K562 (cell line): ENCODE data around the gene OR4K13. TPM values are rescaled to one million over a fixed set of nuclear protein-coding genes. Genes with fewer than 3 reads are reported as not detected.
A peak's percentile ranks its signal among the peaks of the same experiment; 100 is the strongest.

Experiments used
- ATAC-seq: fragments of 200-7000 bp; cut with Tn5 transposase; 3 replicates; pipeline ENCODE4 v1.9.1; 2020; ENCODE audit warnings: moderate library complexity
- BruUV-seq: library from RNA; stranded (reverse); fragments of 400-500 nt; replicated peaks from 2 replicates; lab custom pipeline; 2021; lab: Mats Ljungman, UMichigan
- CTCF ChIA-PET: fragments of 300-600 bp; formaldehyde crosslinking; extraction: SDS; loops from one replicate; lab custom pipeline; 2021; ENCODE audit warnings: low intra/inter-chr PET ratio; lab: Yijun Ruan, JAX
- POLR2A ChIA-PET: fragments of 300-600, 350-650 bp; sonication (Branson Sonifier 250); formaldehyde crosslinking; extraction: SDS; loops from one replicate; lab custom pipeline; 2021; ENCODE audit warnings: antibody characterized with exemption, inconsistent platforms; lab: Yijun Ruan, JAX
- DNase-seq, 4 experiments: peaks; one replicate each; pipeline versions ENCODE4 v3.0.0 to v3.0.0-alpha.2; 2011 to 2018; ENCODE audit warnings: low spot score in 3 of 4, mixed read lengths in 3 of 4; ENCODE audit errors: extremely low read depth in 1 of 4
- FAIRE-seq: peaks from 2 replicates; lab custom pipeline; 2011; peaks lifted over from hg19 to GRCh38; lab: Jason Lieb, UNC
- H2AFZ ChIP-seq: 2 replicates; pipeline ENCODE4 v1.6.0; 2011; ENCODE audit warnings: low read depth, low read length, control low read depth, inconsistent platforms
- H3K27ac ChIP-seq: fragments of 200-600 bp; 3 replicates; pipeline ENCODE4 v1.8.0; 2011; ENCODE audit warnings: low read depth, mild to moderate bottlenecking, control low read depth, inconsistent platforms, low read length, moderate library complexity, mixed read lengths; ENCODE audit errors: extremely low read depth
- H3K27me3 ChIP-seq, 2 experiments: fragments of 300-600 bp in 1 of 2; 2 replicates in 1 of 2; 3 replicates in 1 of 2; pipeline versions ENCODE4 v1.6.0 to v1.8.0; 2011; ENCODE audit warnings: inconsistent platforms in 2 of 2, low read length in 2 of 2, mild to moderate bottlenecking in 1 of 2, mixed read lengths in 1 of 2, moderate library complexity in 1 of 2; ENCODE audit not compliant: control insufficient read depth in 2 of 2, insufficient read depth in 2 of 2
- H3K36me3 ChIP-seq: fragments of 300-600 bp; 3 replicates; pipeline ENCODE4 v1.8.0; 2011; ENCODE audit warnings: mild to moderate bottlenecking, low read length, inconsistent platforms; ENCODE audit not compliant: control insufficient read depth, insufficient read depth
- H3K4me1 ChIP-seq, 2 experiments: fragments of 200-600 bp in 1 of 2; replicated peaks in 1 of 2; 2 replicates in 1 of 2; 3 replicates in 1 of 2; pipeline versions ENCODE4 v1.5.1 to v1.8.0; 2011; ENCODE audit warnings: inconsistent platforms in 2 of 2, low read length in 2 of 2, mild to moderate bottlenecking in 1 of 2, mixed read lengths in 1 of 2, moderate library complexity in 1 of 2; ENCODE audit not compliant: control insufficient read depth in 2 of 2, insufficient read depth in 2 of 2
- H3K4me2 ChIP-seq: 2 replicates; pipeline ENCODE4 v1.6.1; 2011; ENCODE audit warnings: low read length, control low read depth, inconsistent platforms, mixed read lengths; ENCODE audit not compliant: insufficient read depth
- H3K4me3 ChIP-seq: fragments of 200-600 bp; sonication (generic), shearing (Covaris generic); 2 replicates; pipeline ENCODE4 v1.5.1; 2016; ENCODE audit warnings: control low read depth, inconsistent platforms
- H3K79me2 ChIP-seq: fragments of 200-600 bp; 3 replicates; pipeline ENCODE4 v1.8.0; 2011; ENCODE audit warnings: low read length, inconsistent platforms; ENCODE audit not compliant: control insufficient read depth, insufficient read depth
- H3K9ac ChIP-seq, 2 experiments: 2 replicates each; pipeline versions ENCODE4 v1.6.0 to v1.6.1; 2011; ENCODE audit warnings: low read depth in 2 of 2, low read length in 2 of 2, control low read depth in 1 of 2, inconsistent platforms in 1 of 2, mild to moderate bottlenecking in 1 of 2, mixed read lengths in 1 of 2; ENCODE audit not compliant: insufficient read depth in 1 of 2
- H3K9me1 ChIP-seq: one replicate; pipeline ENCODE4 v1.6.0; 2011; ENCODE audit warnings: inconsistent platforms, mild to moderate bottlenecking, low read length, moderate library complexity; ENCODE audit not compliant: control insufficient read depth, insufficient read depth
- H3K9me3 ChIP-seq: replicated peaks from 2 replicates; pipeline ENCODE4 v1.5.1; 2011; ENCODE audit warnings: low read depth, low read length, inconsistent platforms; ENCODE audit not compliant: control insufficient read depth, insufficient read depth
- H4K20me1 ChIP-seq: replicated peaks from 2 replicates; pipeline ENCODE4 v1.6.1; 2011; ENCODE audit warnings: low read length, inconsistent platforms, mixed read lengths; ENCODE audit not compliant: control insufficient read depth, insufficient read depth
- MCM2 ChIP-seq: fragments of 450-650 bp; IDR thresholded peaks from 2 replicates; pipeline ENCODE4 v1.6.1; 2017; ENCODE audit warnings: low read depth, mild to moderate bottlenecking
- NCOA1 ChIP-seq: fragments of 450-650 bp; IDR thresholded peaks from 2 replicates; pipeline ENCODE4 v1.6.1; 2016; ENCODE audit warnings: low read depth
- SIRT6 ChIP-seq: IDR thresholded peaks from one replicate; pipeline ENCODE4 v1.6.1; 2012; ENCODE audit warnings: low read depth, mild to moderate bottlenecking, control low read depth, inconsistent platforms, low read length, moderate library complexity
- ZNF316 ChIP-seq: fragments of 450-650 bp; IDR thresholded peaks from 2 replicates; pipeline ENCODE4 v1.6.1; 2016
- WGBS: fragments of 100-300 bp; shearing (Covaris generic); methylation state at CpG from one replicate; pipeline ENCODE4 v1.1.6; 2016; ENCODE audit warnings: low coverage, mixed read lengths; ENCODE audit not compliant: insufficient coverage; ENCODE audit errors: missing lambda C conversion rate; 5-methylcytosine and 5-hydroxymethylcytosine counted together
- in situ Hi-C: fragments of 300-500 bp; cut with MboI; formaldehyde crosslinking; loops from 4 replicates; pipeline ENCODE4 v1.15.0; 2018; ENCODE audit warnings: inconsistent platforms, mixed read lengths
- intact Hi-C: fragments of 100-400 bp; cut with micrococcal nuclease; formaldehyde crosslinking; loops from 2 replicates; pipeline ENCODE4 v1.14.2; 2022
- polyA plus RNA-seq, 8 experiments: library from polyadenylated mRNA; depleted of rRNA in 4 of 8; stranded (reverse) in 5 of 8; unstranded in 3 of 8; fragments of >200 nt; fragmentation: Nextera tagmentation in 2 of 8; fragmentation: Illumina TruSeq in 1 of 8; extraction: Ambion mirVana in 2 of 8; extraction: Trizol in 1 of 8; gene quantifications; 2 replicates each; pipeline versions ENCODE4 v1.2.1 to v1.2.3, GENCODE V29; 2011 to 2014; ENCODE audit warnings: inconsistent platforms in 1 of 8, missing spikeins in 1 of 8
- total RNA-seq, 7 experiments: library from RNA; depleted of rRNA in 6 of 7; stranded (reverse); fragments of >200 nt in 6 of 7; fragmentation: Illumina TruSeq in 2 of 7; extraction: Trizol in 2 of 7; gene quantifications; 2 replicates each; pipeline versions ENCODE4 v1.2.1 to v1.2.3, GENCODE V29; 2011 to 2021; ENCODE audit warnings: low replicate concordance in 1 of 7
- TF ChIP-seq, protein P1 (sequence below): fragments of 450-650 bp; IDR thresholded peaks from 2 replicates; pipeline ENCODE4 v1.6.1; 2016
- TF ChIP-seq, protein P2 (sequence below): sonication (generic); IDR thresholded peaks from 2 replicates; pipeline ENCODE4 v1.6.1; 2016

OR4K13 gene
- total and polyA plus RNA-seq, 9 of the 15 experiments (the other 6 are each of a cell fraction or from before 2014, with no cell fraction given) = not detected

GRCh38 chr14:20019257-20019865 lies 16.5 kb downstream of the OR4K13 start, which contains the start of gene OR4K14:
Gene OR4K14 (minus strand): TSS chr14:20019307. CDS start chr14:20015193, 4,114 bp downstream.
- BruUV-seq = no TSS peak
- no peak for FAIRE-seq
- Histone ChIP-seq H3K9me3 (no peaks in the 10 kb centered on the region), H4K20me1 (no peaks in the 10 kb centered on the region), H3K36me3 (no peaks in the 10 kb centered on the region), H2AFZ (no peak within 1 kb of the TSS)
- no peak for TF ChIP-seq SIRT6
- no peak for TF ChIP-seq NCOA1
- TF ChIP-seq, protein P1, sequence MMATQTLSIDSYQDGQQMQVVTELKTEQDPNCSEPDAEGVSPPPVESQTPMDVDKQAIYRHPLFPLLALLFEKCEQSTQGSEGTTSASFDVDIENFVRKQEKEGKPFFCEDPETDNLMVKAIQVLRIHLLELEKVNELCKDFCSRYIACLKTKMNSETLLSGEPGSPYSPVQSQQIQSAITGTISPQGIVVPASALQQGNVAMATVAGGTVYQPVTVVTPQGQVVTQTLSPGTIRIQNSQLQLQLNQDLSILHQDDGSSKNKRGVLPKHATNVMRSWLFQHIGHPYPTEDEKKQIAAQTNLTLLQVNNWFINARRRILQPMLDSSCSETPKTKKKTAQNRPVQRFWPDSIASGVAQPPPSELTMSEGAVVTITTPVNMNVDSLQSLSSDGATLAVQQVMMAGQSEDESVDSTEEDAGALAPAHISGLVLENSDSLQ = no peak
- TF ChIP-seq, protein P2, sequence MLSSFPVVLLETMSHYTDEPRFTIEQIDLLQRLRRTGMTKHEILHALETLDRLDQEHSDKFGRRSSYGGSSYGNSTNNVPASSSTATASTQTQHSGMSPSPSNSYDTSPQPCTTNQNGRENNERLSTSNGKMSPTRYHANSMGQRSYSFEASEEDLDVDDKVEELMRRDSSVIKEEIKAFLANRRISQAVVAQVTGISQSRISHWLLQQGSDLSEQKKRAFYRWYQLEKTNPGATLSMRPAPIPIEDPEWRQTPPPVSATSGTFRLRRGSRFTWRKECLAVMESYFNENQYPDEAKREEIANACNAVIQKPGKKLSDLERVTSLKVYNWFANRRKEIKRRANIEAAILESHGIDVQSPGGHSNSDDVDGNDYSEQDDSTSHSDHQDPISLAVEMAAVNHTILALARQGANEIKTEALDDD = no peak
- TF ChIP-seq MCM2 = no peak
- TF ChIP-seq ZNF316 = peak; percentile 47; the same call in 1 of the 2 replicates
- TF ChIP-seq, all 486 proteins: peak for 1
- ATAC-seq (no peak), DNase-seq (no peak)
- Histone ChIP-seq H3K9ac (no peak within 1 kb of the TSS), H3K4me1 (no peaks in the 10 kb centered on the region), H3K9me1 (no peaks in the 10 kb centered on the region), H3K79me2 (no peaks in the 10 kb centered on the region), H3K4me2 (no peak within 1 kb of the TSS), H3K27ac (no peak within 1 kb of the TSS), H3K27me3 (no peaks in the 10 kb centered on the region), H3K4me3 (no peak within 1 kb of the TSS)
- ChIA-PET CTCF (no interaction called here), POLR2A (no interaction called here)
- intact Hi-C loops (no loop called here), in situ Hi-C loops (no loop called here)
- WGBS = 55% methylated on average over 2 of the region's 2 CpGs
